ENCODE data around the gene ZNF280A. TPM values are rescaled to one million over a fixed set of nuclear protein-coding genes. Genes with fewer than 3 reads are reported as not detected.
"Not testable (repeated sequence)": the region's sequence is repeated elsewhere in the genome, so short reads cannot be mapped to it uniquely, and the experiment has no call there.

Gene ZNF280A
- total RNA-seq, 3 donors from 2014 or later (not counting 1 experiment from before 2014, with no cell fraction given), result not detected

DNA sequence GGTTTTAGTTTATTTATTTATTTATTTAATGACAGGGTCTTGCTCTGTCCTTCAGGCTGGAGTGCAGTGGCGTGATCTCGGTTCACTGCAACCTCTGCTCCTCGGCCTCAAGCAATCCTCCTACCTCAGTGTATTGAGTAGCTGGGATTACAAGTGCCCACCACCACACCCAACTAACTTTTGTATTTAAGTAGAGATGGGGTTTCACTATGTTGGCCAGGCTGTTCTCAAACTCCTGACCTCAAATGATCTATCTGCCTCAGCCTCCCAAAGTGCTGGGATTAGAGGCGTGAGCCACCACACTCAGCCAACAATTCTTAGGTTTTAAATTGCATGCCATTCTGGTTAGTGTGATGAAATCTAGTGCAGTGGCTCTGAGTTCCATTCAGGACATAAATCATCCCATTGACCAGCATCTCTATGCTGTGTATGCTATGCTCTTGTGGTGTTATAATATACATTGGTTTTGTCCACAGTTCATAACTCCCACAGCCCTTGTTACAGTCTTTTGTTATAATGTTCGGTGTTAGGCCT lies 40.0 kb downstream of the ZNF280A start:
- Mint-ChIP-seq H3K9me3 (no peaks in the 10 kb centered on the region), H3K27me3 (ENCODE audit: low read depth in 2 of 2) (no peaks in the 10 kb centered on the region), H3K27ac (no peak overlapping the region), H3K4me3 (no peak overlapping the region), H3K4me1 (no peaks in the 10 kb centered on the region), H3K36me3 (no peaks in the 10 kb centered on the region)
- ATAC-seq (no peak), DNase-seq (no peak)
- 100% methylated on average over 2 of the region's 5 CpGs for whole genome bisulfite sequencing (ENCODE audit: insufficient coverage)
- H3K4me1 ChIP-seq (ENCODE audit: control insufficient read depth, insufficient read depth, low read length), result no peaks in the 10 kb centered on the region
- intact Hi-C loops (cut with micrococcal nuclease), result loop anchor here (1.0 kb wide), 1 partner anchor 13 kb away; no protein-coding TSS in a partner anchor
- no peak overlapping the region for H3K27ac ChIP-seq (ENCODE audit: low read length)
- TF ChIP-seq, protein P1, sequence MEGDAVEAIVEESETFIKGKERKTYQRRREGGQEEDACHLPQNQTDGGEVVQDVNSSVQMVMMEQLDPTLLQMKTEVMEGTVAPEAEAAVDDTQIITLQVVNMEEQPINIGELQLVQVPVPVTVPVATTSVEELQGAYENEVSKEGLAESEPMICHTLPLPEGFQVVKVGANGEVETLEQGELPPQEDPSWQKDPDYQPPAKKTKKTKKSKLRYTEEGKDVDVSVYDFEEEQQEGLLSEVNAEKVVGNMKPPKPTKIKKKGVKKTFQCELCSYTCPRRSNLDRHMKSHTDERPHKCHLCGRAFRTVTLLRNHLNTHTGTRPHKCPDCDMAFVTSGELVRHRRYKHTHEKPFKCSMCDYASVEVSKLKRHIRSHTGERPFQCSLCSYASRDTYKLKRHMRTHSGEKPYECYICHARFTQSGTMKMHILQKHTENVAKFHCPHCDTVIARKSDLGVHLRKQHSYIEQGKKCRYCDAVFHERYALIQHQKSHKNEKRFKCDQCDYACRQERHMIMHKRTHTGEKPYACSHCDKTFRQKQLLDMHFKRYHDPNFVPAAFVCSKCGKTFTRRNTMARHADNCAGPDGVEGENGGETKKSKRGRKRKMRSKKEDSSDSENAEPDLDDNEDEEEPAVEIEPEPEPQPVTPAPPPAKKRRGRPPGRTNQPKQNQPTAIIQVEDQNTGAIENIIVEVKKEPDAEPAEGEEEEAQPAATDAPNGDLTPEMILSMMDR (IDR thresholded peaks at IDR 0.05), result no peak
- no peaks in the 10 kb centered on the region for H3K36me3 ChIP-seq (ENCODE audit: control insufficient read depth, insufficient read depth, low read length)
- no peak overlapping the region for H3K4me3 ChIP-seq (ENCODE audit: low read length)
- no peaks in the 10 kb centered on the region for H3K27me3 ChIP-seq (ENCODE audit: control insufficient read depth, insufficient read depth, low read length)
- no peaks in the 10 kb centered on the region for H3K9me3 ChIP-seq (ENCODE audit: control insufficient read depth, insufficient read depth, low read length)

DNA sequence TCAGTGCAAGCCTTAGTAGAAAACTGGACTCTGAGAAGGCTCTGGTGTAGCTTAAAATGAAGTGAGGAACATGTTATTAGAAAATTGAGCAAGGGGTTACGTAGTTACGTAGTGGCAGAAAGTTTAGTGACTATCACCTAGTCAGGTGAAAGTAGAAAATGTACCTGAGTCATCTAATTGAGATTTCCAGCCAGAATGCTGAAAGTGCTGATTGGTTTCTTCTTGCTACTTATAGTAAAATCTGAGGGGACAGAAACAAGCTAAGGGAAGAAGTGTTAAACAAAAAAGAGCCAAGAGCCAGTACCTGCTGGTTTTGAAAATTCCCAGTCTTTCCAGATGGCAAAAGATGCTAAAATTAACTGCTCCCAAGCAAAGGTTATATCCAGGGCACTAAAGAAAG lies 41.0 kb downstream of the ZNF280A start:
- DNase-seq (no peak), ATAC-seq (no peak)
- Mint-ChIP-seq H3K4me1 (no peaks in the 10 kb centered on the region), H3K4me3 (no peak overlapping the region), H3K36me3 (no peaks in the 10 kb centered on the region), H3K27ac (no peak overlapping the region), H3K9me3 (no peaks in the 10 kb centered on the region), H3K27me3 (ENCODE audit: low read depth in 2 of 2) (no peaks in the 10 kb centered on the region)
- intact Hi-C loops (cut with micrococcal nuclease), result loop anchor here (1.0 kb wide), 1 partner anchor 14 kb away; no protein-coding TSS in a partner anchor
- 96% methylated on average over 2 of the region's 2 CpGs for WGBS (ENCODE audit: insufficient coverage)
- no peaks in the 10 kb centered on the region for H3K36me3 ChIP-seq (ENCODE audit: control insufficient read depth, insufficient read depth, low read length)
- no peak overlapping the region for H3K4me3 ChIP-seq (ENCODE audit: low read length)
- H3K27me3 ChIP-seq (ENCODE audit: control insufficient read depth, insufficient read depth, low read length), result no peaks in the 10 kb centered on the region
- TF ChIP-seq, protein P1 (IDR thresholded peaks at IDR 0.05), result no peak
- no peaks in the 10 kb centered on the region for H3K9me3 ChIP-seq (ENCODE audit: control insufficient read depth, insufficient read depth, low read length)
- no peak overlapping the region for H3K27ac ChIP-seq (ENCODE audit: low read length)
- no peaks in the 10 kb centered on the region for H3K4me1 ChIP-seq (ENCODE audit: control insufficient read depth, insufficient read depth, low read length)

DNA sequence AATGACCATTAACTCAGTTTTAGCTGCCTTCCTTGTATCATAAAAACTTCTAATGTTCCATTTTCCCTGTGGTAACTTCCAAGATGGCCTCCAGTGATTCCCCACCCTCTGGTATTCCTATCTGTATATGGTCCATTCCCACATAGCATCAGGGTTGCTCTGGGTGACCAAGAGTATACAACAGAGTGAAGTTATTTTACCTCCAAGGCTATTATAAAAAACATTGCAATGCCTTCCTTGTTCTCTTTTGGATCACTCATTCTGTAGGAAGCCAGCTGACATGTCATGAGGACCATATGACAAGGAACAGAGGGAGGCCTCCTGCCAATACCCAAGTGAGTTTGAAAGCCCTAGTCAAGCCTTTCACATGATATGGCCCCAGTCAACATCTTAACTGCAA lies 41.6 kb downstream of the ZNF280A start:
- no peaks in the 10 kb centered on the region for H3K27me3 ChIP-seq (ENCODE audit: control insufficient read depth, insufficient read depth, low read length)
- H3K4me1 Mint-ChIP-seq, result no peaks in the 10 kb centered on the region
- ATAC-seq, result no peak
- intact Hi-C loops (cut with micrococcal nuclease), result no loop called here
- no peaks in the 10 kb centered on the region for H3K9me3 Mint-ChIP-seq
- no peak overlapping the region for H3K27ac ChIP-seq (ENCODE audit: low read length)
- H3K4me1 ChIP-seq (ENCODE audit: control insufficient read depth, insufficient read depth, low read length), result no peaks in the 10 kb centered on the region
- DNase-seq, result no peak
- TF ChIP-seq, protein P1 (IDR thresholded peaks at IDR 0.05), result no peak
- H3K4me3 Mint-ChIP-seq, result no peak overlapping the region
- H3K9me3 ChIP-seq (ENCODE audit: control insufficient read depth, insufficient read depth, low read length), result no peaks in the 10 kb centered on the region
- H3K27me3 Mint-ChIP-seq (ENCODE audit: low read depth in 2 of 2), result no peaks in the 10 kb centered on the region
- no peaks in the 10 kb centered on the region for H3K36me3 Mint-ChIP-seq
- H3K27ac Mint-ChIP-seq, result no peak overlapping the region
- H3K36me3 ChIP-seq (ENCODE audit: control insufficient read depth, insufficient read depth, low read length), result no peaks in the 10 kb centered on the region
- no peak overlapping the region for H3K4me3 ChIP-seq (ENCODE audit: low read length)

DNA sequence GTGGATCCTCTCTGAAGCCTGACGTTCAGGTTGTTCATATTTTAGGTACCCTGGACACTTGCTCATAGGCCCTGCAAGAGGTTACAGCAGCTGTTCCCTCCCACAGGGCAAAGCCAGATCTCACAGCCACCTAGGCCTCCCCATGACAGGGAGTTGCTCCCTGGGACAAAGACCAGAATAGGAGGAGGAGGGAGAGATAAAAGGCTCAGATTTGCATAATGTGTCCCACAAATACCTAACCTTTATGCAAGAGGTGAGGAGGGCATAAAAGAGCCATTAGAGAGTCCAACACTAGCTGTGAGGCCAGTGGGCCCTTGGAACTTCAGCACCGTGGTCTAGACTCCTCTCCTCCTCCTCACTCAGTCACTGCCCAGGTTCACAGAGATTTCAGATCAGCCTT lies 45.3 kb downstream of the ZNF280A start:
- Histone ChIP-seq H3K4me3 (ENCODE audit: low read length) (no peak overlapping the region), H3K9me3 (ENCODE audit: control insufficient read depth, insufficient read depth, low read length) (peaks cover 3% of the 10 kb centered on the region), H3K27me3 (ENCODE audit: control insufficient read depth, insufficient read depth, low read length) (no peaks in the 10 kb centered on the region), H3K4me1 (ENCODE audit: control insufficient read depth, insufficient read depth, low read length) (no peaks in the 10 kb centered on the region), H3K27ac (ENCODE audit: low read length) (no peak overlapping the region), H3K36me3 (ENCODE audit: control insufficient read depth, insufficient read depth, low read length) (no peaks in the 10 kb centered on the region)
- no peak for DNase-seq
- ATAC-seq, result no peak
- Mint-ChIP-seq H3K4me3 (no peak overlapping the region), H3K9me3 (no peaks in the 10 kb centered on the region), H3K4me1 (no peaks in the 10 kb centered on the region), H3K36me3 (peaks cover 3% of the 10 kb centered on the region), H3K27ac (no peak overlapping the region), H3K27me3 (ENCODE audit: low read depth in 2 of 2) (peaks cover 0 to 5% of the 10 kb centered on the region in 2 donors)
- 48% methylated on average over 2 of the region's 2 CpGs for WGBS (ENCODE audit: insufficient coverage)
- TF ChIP-seq, protein P1 (IDR thresholded peaks at IDR 0.05), result no peak
- intact Hi-C loops (cut with micrococcal nuclease), result no loop called here

DNA sequence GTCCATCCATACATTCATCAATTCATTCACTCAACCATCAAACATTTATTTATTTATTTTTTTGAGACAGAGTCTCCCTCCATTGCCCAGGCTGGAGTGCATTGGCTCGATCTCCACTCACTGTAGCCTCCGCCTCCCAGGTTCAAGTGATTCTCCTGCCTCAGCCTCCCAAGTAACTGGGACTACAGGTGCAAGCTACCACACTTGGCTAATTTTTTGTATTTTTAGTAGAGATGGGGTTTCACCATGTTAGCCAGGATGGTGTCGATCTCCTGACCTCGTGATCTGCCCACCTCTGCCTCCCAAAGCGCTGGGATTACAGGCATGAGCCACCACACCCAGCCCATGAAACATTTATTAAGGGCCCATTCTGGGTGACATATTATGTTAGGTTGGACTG lies 49.0 kb downstream of the ZNF280A start:
- H3K9me3 ChIP-seq (ENCODE audit: control insufficient read depth, insufficient read depth, low read length); H3K4me1 Mint-ChIP-seq; H3K27ac Mint-ChIP-seq; H3K4me3 ChIP-seq (ENCODE audit: low read length); DNase-seq; ATAC-seq; H3K36me3 ChIP-seq (ENCODE audit: control insufficient read depth, insufficient read depth, low read length); H3K4me3 Mint-ChIP-seq; H3K4me1 ChIP-seq (ENCODE audit: control insufficient read depth, insufficient read depth, low read length); H3K9me3 Mint-ChIP-seq; H3K27ac ChIP-seq (ENCODE audit: low read length); intact Hi-C loops (cut with micrococcal nuclease); H3K27me3 ChIP-seq (ENCODE audit: control insufficient read depth, insufficient read depth, low read length): not testable (repeated sequence)
- Mint-ChIP-seq H3K27me3 (ENCODE audit: low read depth in 2 of 2) (peaks cover 9 to 11% of the 10 kb centered on the region in 2 donors), H3K36me3 (peaks cover 13% of the 10 kb centered on the region)
- 95% methylated on average over 4 of the region's 5 CpGs for WGBS (ENCODE audit: insufficient coverage)
